ENCODE measurements around the gene HTR7. TPM values are rescaled to one million over a fixed set of nuclear protein-coding genes. Genes with fewer than 3 reads are reported as not detected.

The HTR7 gene
- total RNA-seq, 1 donor from 2014 or later, result 0.24 TPM

DNA sequence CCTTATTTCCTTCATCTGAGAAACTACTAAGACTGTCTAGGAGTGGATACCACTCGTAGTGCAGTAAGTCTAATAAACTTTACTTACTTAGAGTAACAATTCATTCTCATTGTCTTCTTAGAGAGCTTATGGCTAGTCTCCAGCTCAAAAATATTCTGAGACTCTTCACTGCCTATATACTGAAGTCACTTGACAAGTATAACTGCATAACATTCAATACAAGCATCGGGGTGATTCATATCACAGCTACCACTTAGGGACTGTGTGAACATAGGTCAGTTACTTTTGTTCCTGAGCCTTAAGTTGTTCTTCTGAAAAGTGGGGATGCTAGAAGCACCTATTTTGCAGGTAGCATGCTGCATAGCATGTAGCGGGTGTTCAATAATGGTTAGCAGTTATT, 111.0 kb downstream of the HTR7 start:
- H3K27me3 Mint-ChIP-seq (ENCODE audit: unreplicated experiment), result peaks cover 13% of the 10 kb centered on the region
- H3K4me1 Mint-ChIP-seq (ENCODE audit: unreplicated experiment), result peaks cover 10% of the 10 kb centered on the region
- H3K9me3 Mint-ChIP-seq (ENCODE audit: unreplicated experiment), result no peaks in the 10 kb centered on the region
- TF ChIP-seq CTCF (IDR thresholded peaks at IDR 0.05), result no peak
- DNase-seq (ENCODE audit: extremely low spot score, unreplicated experiment), result no peak
- no peaks in the 10 kb centered on the region for H3K36me3 Mint-ChIP-seq (ENCODE audit: unreplicated experiment)
- H3K4me3 Mint-ChIP-seq (ENCODE audit: unreplicated experiment), result no peak overlapping the region
- no peak overlapping the region for H3K27ac Mint-ChIP-seq (ENCODE audit: unreplicated experiment)

DNA sequence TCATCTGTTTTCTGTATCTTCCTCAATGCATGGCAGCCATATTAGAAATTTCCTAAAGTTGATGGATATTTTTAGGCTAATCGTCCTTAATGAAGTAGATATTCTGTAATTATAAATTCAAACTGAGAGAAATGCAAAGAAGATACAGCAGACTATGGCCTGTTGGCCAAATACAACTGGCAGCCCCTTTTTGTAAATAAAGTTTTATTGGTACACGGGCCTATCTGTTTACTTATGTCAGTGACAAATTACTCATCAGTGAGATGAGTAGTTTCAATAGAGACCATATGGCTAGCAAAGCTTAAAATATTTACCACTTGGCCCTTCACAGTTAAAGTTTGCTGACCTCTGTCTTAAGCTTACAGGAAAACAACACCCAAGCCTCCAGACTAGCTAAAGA, 112.3 kb downstream of the HTR7 start:
- H3K27me3 Mint-ChIP-seq (ENCODE audit: unreplicated experiment), result peaks cover 1% of the 10 kb centered on the region
- no peak for TF ChIP-seq CTCF (IDR thresholded peaks at IDR 0.05)
- H3K36me3 Mint-ChIP-seq (ENCODE audit: unreplicated experiment), result no peaks in the 10 kb centered on the region
- H3K4me1 Mint-ChIP-seq (ENCODE audit: unreplicated experiment), result peaks cover 10% of the 10 kb centered on the region
- no peak overlapping the region for H3K27ac Mint-ChIP-seq (ENCODE audit: unreplicated experiment)
- DNase-seq (ENCODE audit: extremely low spot score, unreplicated experiment), result no peak
- no peaks in the 10 kb centered on the region for H3K9me3 Mint-ChIP-seq (ENCODE audit: unreplicated experiment)
- H3K4me3 Mint-ChIP-seq (ENCODE audit: unreplicated experiment), result no peak overlapping the region

- no peak for TF ChIP-seq CTCF (IDR thresholded peaks at IDR 0.05)
- Mint-ChIP-seq H3K27me3 (ENCODE audit: unreplicated experiment) (no peaks in the 10 kb centered on the region), H3K36me3 (ENCODE audit: unreplicated experiment) (no peaks in the 10 kb centered on the region), H3K27ac (ENCODE audit: unreplicated experiment) (no peak overlapping the region), H3K9me3 (ENCODE audit: unreplicated experiment) (no peaks in the 10 kb centered on the region), H3K4me3 (ENCODE audit: unreplicated experiment) (no peak overlapping the region), H3K4me1 (ENCODE audit: unreplicated experiment) (peaks cover 10% of the 10 kb centered on the region)
- no peak for DNase-seq (ENCODE audit: extremely low spot score, unreplicated experiment)
These were observed 114.5 kb downstream of the HTR7 start for GRCh38 chr10:90743291-90743690.

GRCh38 chr10:90741926-90742565, 115.8 kb downstream of the HTR7 start:
- Mint-ChIP-seq H3K9me3 (ENCODE audit: unreplicated experiment) (no peaks in the 10 kb centered on the region), H3K27ac (ENCODE audit: unreplicated experiment) (no peak overlapping the region), H3K27me3 (ENCODE audit: unreplicated experiment) (no peaks in the 10 kb centered on the region), H3K4me3 (ENCODE audit: unreplicated experiment) (no peak overlapping the region), H3K4me1 (ENCODE audit: unreplicated experiment) (peaks cover 10% of the 10 kb centered on the region), H3K36me3 (ENCODE audit: unreplicated experiment) (no peaks in the 10 kb centered on the region)
- DNase-seq (ENCODE audit: extremely low spot score, unreplicated experiment), result no peak
- no peak for TF ChIP-seq CTCF (IDR thresholded peaks at IDR 0.05)

DNA sequence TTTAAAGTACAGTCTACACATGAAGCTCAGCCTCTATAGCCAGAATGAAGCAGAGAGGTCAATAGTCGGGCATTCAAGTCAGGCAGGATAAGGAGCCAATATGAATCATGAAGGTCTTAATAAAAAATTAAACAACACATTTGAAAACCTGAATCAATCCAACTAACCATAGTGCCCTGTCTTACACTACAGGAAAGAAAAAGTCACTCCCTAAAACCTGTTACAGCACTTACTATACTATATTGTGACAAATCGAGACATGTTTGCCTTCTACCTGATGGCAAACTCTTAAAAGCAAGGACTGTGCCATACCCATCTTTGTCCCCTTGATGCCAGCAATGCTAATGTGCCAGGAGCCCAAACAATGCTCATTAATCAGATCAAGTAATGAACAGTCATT, 117.6 kb downstream of the HTR7 start:
- H3K27ac Mint-ChIP-seq (ENCODE audit: unreplicated experiment), result no peak overlapping the region
- H3K4me3 Mint-ChIP-seq (ENCODE audit: unreplicated experiment), result no peak overlapping the region
- H3K4me1 Mint-ChIP-seq (ENCODE audit: unreplicated experiment), result peaks cover 10% of the 10 kb centered on the region
- no peaks in the 10 kb centered on the region for H3K9me3 Mint-ChIP-seq (ENCODE audit: unreplicated experiment)
- no peak for DNase-seq (ENCODE audit: extremely low spot score, unreplicated experiment)
- peaks cover under 1% of the 10 kb centered on the region for H3K27me3 Mint-ChIP-seq (ENCODE audit: unreplicated experiment)
- H3K36me3 Mint-ChIP-seq (ENCODE audit: unreplicated experiment), result no peaks in the 10 kb centered on the region
- no peak for TF ChIP-seq CTCF (IDR thresholded peaks at IDR 0.05)
